Transverse colon (tissue), 4 donors: Measurements from ENCODE around the gene MGST3.

Source experiments
- CTCF ChIP-seq, 5 experiments: fragments of 200-600 bp in 3 of 5; fragments of 450-650 bp in 2 of 5; sonication (generic) in 3 of 5; IDR thresholded peaks; 1 replicate in 2 of 5; 2 replicates in 3 of 5; pipeline ENCODE4 v1.5.1; 2016 to 2017; ENCODE audit warnings: antibody characterized with exemption in 5 of 5, inconsistent platforms in 3 of 5, mild to moderate bottlenecking in 2 of 5, moderate library complexity in 1 of 5
- EP300 ChIP-seq: sonication (generic); formaldehyde crosslinking; IDR thresholded peaks from one replicate; pipeline ENCODE4 v1.6.1; 2017; ENCODE audit warnings: antibody characterized with exemption, low read depth
- POLR2A ChIP-seq: fragments of 450-650 bp; IDR thresholded peaks from one replicate; pipeline ENCODE4 v1.6.1; 2016; ENCODE audit warnings: antibody characterized with exemption, mild to moderate bottlenecking, moderate library complexity
- POLR2AphosphoS5 ChIP-seq, 3 donors: sonication (generic); formaldehyde crosslinking; IDR thresholded peaks; one replicate each; pipeline ENCODE4 v1.6.1; 2016; ENCODE audit warnings: antibody characterized with exemption in 3 of 3

GRCh38 chr1:165605246-165605645 is 25.8 kb upstream of the MGST3 start:
- no peak for TF ChIP-seq CTCF (IDR thresholded peaks at IDR 0.05)
- no peak for TF ChIP-seq POLR2A
- TF ChIP-seq EP300: no peak
- no peak for TF ChIP-seq POLR2AphosphoS5 (IDR thresholded peaks at IDR 0.05)
